Activated T-helper 1 cell treated with anti-CD3 and anti-CD28 coated beads, Interleukin-2, amount 50 U/mL, for 16 hours (primary cell): ENCODE results near the gene ARMC2.
A peak's percentile ranks its signal among the peaks of the same experiment; 100 is the strongest.

ENCODE experiments used
- DNase-seq, 2 donors: peaks; one replicate each; pipeline ENCODE4 v3.0.0-alpha.2; 2020; ENCODE audit warnings: low read depth in 1 of 2, low spot score in 1 of 2

The ARMC2 gene

GRCh38 chr6:108982154-108983113, 134.2 kb downstream of the ARMC2 start:
- DNase-seq, result no peak

- no peak for DNase-seq
These were observed 134.9 kb downstream of the ARMC2 start for GRCh38 chr6:108983151-108983550.

GRCh38 chr6:108985301-108985700, 137.1 kb downstream of the ARMC2 start:
- DNase-seq, result no peak

- no peak for DNase-seq
These were observed 138.9 kb downstream of the ARMC2 start for GRCh38 chr6:108987156-108987555.

- no peak for DNase-seq
These were observed 140.1 kb downstream of the ARMC2 start for GRCh38 chr6:108988296-108988695.

GRCh38 chr6:108988765-108989164, 140.5 kb downstream of the ARMC2 start:
- DNase-seq, result no peak

GRCh38 chr6:108989700-108990099, 141.5 kb downstream of the ARMC2 start:
- no peak for DNase-seq

- DNase-seq, result no peak
These were observed 145.7 kb downstream of the ARMC2 start for GRCh38 chr6:108993876-108994275.

GRCh38 chr6:108995296-108995695, 147.1 kb downstream of the ARMC2 start:
- no peak for DNase-seq

- no peak for DNase-seq
These were observed 148.0 kb downstream of the ARMC2 start for GRCh38 chr6:108996208-108996607.

- no peak for DNase-seq
These were observed 150.3 kb downstream of the ARMC2 start for GRCh38 chr6:108998485-108998884.

- DNase-seq, result no peak
These were observed 151.2 kb downstream of the ARMC2 start for GRCh38 chr6:108999428-108999827.

GRCh38 chr6:109000289-109000688, 152.1 kb downstream of the ARMC2 start:
- no peak for DNase-seq

GRCh38 chr6:109001291-109001894, 153.2 kb downstream of the ARMC2 start:
- no peak for DNase-seq

- DNase-seq, result no peak
These were observed 154.0 kb downstream of the ARMC2 start for GRCh38 chr6:109002051-109002697.

- DNase-seq, result no peak
These were observed 154.7 kb downstream of the ARMC2 start for GRCh38 chr6:109002882-109003281.

- no peak for DNase-seq
These were observed 158.6 kb downstream of the ARMC2 start for GRCh38 chr6:109006818-109007217.

- DNase-seq, result no peak
These were observed 159.3 kb downstream of the ARMC2 start for GRCh38 chr6:109007521-109007920.

- DNase-seq, result no peak
These were observed 159.8 kb downstream of the ARMC2 start for GRCh38 chr6:109008054-109008453.

GRCh38 chr6:109008537-109009235, 160.5 kb downstream of the ARMC2 start:
- DNase-seq, result peak in 1 of 2 donors; percentile 4

- DNase-seq, result peak; percentile 81 to 89
These were observed 161.2 kb downstream of the ARMC2 start for GRCh38 chr6:109009236-109009961.
